GM18499 (cell line): ENCODE data around the gene UTP11.

ENCODE experiments used
- ATAC-seq: cut with Tn5 transposase; IDR thresholded peaks from one replicate; pipeline ENCODE4 v1.9.1; 2021; ENCODE audit warnings: moderate number of reproducible peaks; ENCODE audit not compliant: insufficient read depth, unreplicated experiment

Gene UTP11

GRCh38 chr1:38000529-38001455, 11.7 kb upstream of the UTP11 start:
- ATAC-seq: no peak

- no peak for ATAC-seq
These were observed 9.0 kb upstream of the UTP11 start for GRCh38 chr1:38003261-38004250.

- ATAC-seq: no peak
These were observed 8.0 kb upstream of the UTP11 start for GRCh38 chr1:38004284-38005108.

GRCh38 chr1:38005195-38006007, 7.1 kb upstream of the UTP11 start, which contains the start of gene FHL3:
FHL3 (minus strand) TSS chr1:38005514; CDS start chr1:37999412, 6,102 bp downstream.
- no peak for ATAC-seq

- ATAC-seq: no peak
These were observed 6.3 kb upstream of the UTP11 start for GRCh38 chr1:38006008-38006828.

- no peak for ATAC-seq
These were observed 3.3 kb upstream of the UTP11 start for GRCh38 chr1:38009088-38009840.

- ATAC-seq: no peak
These were observed 2.7 kb upstream of the UTP11 start for GRCh38 chr1:38009841-38010180.

- no peak for ATAC-seq
These were observed 691 bp downstream of the UTP11 start for GRCh38 chr1:38013227-38013622.

DNA sequence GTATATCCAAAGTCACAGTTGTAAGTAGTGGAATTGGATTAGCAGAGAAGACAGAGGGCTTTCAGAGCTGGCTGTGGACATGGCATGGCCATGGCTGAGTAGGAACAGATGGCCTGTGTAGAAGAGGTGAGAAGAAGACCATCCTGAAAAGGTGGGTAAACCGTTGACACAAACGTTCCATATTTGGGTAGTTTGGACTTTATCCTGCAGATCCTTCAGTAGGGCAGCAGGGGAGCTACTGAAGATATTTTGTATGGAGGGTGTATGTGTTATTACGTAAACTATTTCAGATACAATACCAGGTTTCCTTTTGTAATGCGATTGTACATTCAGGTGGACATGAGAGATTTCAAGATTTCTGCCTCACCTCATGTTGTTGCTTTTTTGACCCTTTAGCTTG, 1.6 kb downstream of the UTP11 start:
- ATAC-seq: no peak

DNA sequence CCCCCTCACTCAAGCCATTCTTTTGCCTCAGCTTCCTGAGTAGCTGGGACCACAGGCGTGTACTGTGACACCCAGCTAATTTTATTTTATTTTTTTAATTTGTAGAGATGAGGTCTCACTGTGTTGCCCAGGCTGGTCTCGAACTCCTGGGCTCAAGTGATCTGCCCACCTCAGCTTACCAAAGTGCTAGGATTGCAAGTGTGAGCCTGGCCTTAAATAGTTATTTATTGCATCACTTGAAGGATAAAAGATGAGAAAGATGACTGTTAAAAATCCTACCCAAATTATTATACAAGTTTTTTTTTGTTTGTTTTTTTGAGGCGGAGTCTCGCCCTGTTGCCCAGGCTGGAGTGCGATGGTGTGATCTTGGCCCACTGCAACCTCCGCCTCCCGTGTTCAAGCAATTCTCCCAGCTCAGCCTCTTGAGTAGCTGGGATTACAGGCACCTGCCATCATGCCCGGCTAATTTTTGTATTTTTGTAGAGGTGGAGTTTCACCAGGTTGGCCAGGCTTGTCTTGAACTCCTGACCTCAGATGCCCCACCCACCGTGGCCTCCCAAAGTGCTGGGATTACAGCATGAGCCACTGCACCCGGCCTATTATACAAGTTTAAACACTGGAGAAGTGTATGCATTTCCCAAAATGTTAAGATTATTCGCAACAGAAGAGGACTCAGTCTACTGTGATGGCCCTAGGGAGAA, 2.3 kb downstream of the UTP11 start:
- ATAC-seq: no peak

- ATAC-seq: no peak
These were observed 3.6 kb downstream of the UTP11 start for GRCh38 chr1:38015978-38016725.

DNA sequence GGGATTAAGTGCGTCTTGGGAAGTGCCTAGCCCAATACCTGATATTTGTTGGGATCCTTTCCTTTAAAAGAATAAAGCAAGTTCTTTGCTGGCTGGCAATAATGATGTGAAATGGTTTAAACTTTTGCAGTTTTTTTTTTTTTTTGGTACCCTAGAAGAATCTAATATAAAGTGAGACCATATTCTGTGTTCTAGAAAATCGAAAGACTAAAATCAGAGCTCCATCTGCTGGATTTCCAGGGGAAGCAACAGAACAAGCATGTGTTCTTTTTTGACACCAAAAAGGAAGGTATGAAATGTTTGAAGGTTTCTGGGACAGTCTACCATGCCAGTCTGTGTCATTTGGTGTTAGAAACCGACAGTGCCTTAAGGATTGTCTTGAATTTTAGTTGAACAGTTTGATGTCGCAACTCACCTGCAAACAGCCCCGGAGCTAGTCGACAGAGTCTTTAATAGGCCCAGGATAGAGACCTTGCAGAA, 6.4 kb downstream of the UTP11 start:
- ATAC-seq: no peak

- no peak for ATAC-seq
These were observed 7.9 kb downstream of the UTP11 start for GRCh38 chr1:38020396-38020795.

GRCh38 chr1:38021969-38022368, 9.4 kb downstream of the UTP11 start:
- ATAC-seq: no peak

- ATAC-seq: no peak
These were observed 10.3 kb downstream of the UTP11 start for GRCh38 chr1:38022810-38023209.

DNA sequence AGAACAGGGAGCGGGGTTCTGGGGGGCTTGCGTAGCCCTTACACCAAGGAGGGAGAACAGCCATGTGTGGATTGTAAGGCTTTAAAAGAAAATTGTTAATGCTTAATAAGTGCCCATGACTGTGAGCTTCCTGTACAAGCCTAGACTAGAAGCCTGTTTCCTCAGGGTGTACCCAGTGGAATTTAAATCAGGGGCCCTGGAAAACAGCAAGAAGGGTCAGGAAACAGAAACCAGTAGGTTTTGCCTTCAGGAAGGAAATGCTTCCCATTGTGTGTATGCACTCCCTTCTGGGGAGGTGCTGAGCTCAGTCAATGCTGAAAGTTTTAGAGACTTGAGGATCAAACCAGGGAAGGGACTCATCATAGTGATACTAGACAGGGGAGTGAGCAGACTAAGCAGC, 12.7 kb downstream of the UTP11 start:
- ATAC-seq: no peak
